H9 (cell line): ENCODE data around the gene ATF7IP2. TPM values are rescaled to one million over a fixed set of nuclear protein-coding genes. Genes with fewer than 3 reads are reported as not detected.

Experiments used
- DNase-seq: peaks from one replicate; pipeline ENCODE4 v3.0.0-alpha.2; 2017
- H2AFZ ChIP-seq: one replicate; pipeline ENCODE4 v1.6.1; 2013; ENCODE audit warnings: mild to moderate bottlenecking, low read length, control low read depth, moderate library complexity
- H2AK5ac ChIP-seq: 2 replicates; pipeline ENCODE4 v1.6.1; 2013; ENCODE audit warnings: low read length, control low read depth, mixed read lengths; ENCODE audit not compliant: insufficient read length
- H2BK120ac ChIP-seq: one replicate; pipeline ENCODE4 v1.6.1; 2013; ENCODE audit warnings: low read depth, mild to moderate bottlenecking, low read length, control low read depth, inconsistent platforms; ENCODE audit not compliant: poor library complexity, severe bottlenecking
- H2BK12ac ChIP-seq: 2 replicates; pipeline ENCODE4 v1.6.1; 2013; ENCODE audit warnings: low read length, control low read depth, mixed read lengths, low read depth; ENCODE audit not compliant: insufficient read length
- H2BK15ac ChIP-seq: 2 replicates; pipeline ENCODE4 v1.6.1; 2013; ENCODE audit warnings: low read depth, low read length, control low read depth
- H2BK20ac ChIP-seq: one replicate; pipeline ENCODE4 v1.6.1; 2013; ENCODE audit warnings: low read depth, mild to moderate bottlenecking, low read length, control low read depth, inconsistent platforms; ENCODE audit not compliant: poor library complexity, severe bottlenecking
- H2BK5ac ChIP-seq: 2 replicates; pipeline ENCODE4 v1.6.1; 2013; ENCODE audit warnings: low read length, control low read depth, mixed read lengths; ENCODE audit not compliant: insufficient read length
- H3K14ac ChIP-seq: 2 replicates; pipeline ENCODE4 v1.6.1; 2013; ENCODE audit warnings: low read length, control low read depth; ENCODE audit not compliant: insufficient read depth
- H3K18ac ChIP-seq: 2 replicates; pipeline ENCODE4 v1.6.1; 2013; ENCODE audit warnings: low read depth, mild to moderate bottlenecking, mixed read lengths, low read length, control low read depth; ENCODE audit not compliant: insufficient read length
- H3K23ac ChIP-seq: 2 replicates; pipeline ENCODE4 v1.6.1; 2013; ENCODE audit warnings: low read length, control low read depth, mixed read lengths, low read depth; ENCODE audit not compliant: insufficient read length
- H3K23me2 ChIP-seq: 2 replicates; pipeline ENCODE4 v1.6.1; 2013; ENCODE audit warnings: low read depth, mild to moderate bottlenecking, mixed read lengths, low read length, control low read depth; ENCODE audit not compliant: insufficient read length, poor library complexity, severe bottlenecking
- H3K27ac ChIP-seq: 2 replicates; pipeline ENCODE4 v1.5.1; 2013; ENCODE audit warnings: low read length, control low read depth, mixed read lengths, low read depth; ENCODE audit not compliant: insufficient read length
- H3K27me3 ChIP-seq: 2 replicates; pipeline ENCODE4 v1.6.1; 2013; ENCODE audit warnings: low read length, control low read depth, inconsistent platforms; ENCODE audit not compliant: insufficient read depth
- H3K4ac ChIP-seq: 2 replicates; pipeline ENCODE4 v1.6.1; 2013; ENCODE audit warnings: low read depth, mild to moderate bottlenecking, control low read depth, inconsistent platforms, low read length, moderate library complexity
- H3K4me1 ChIP-seq: 2 replicates; pipeline ENCODE4 v1.6.1; 2013; ENCODE audit warnings: low read length, control low read depth, inconsistent platforms; ENCODE audit not compliant: insufficient read depth
- H3K4me2 ChIP-seq: 2 replicates; pipeline ENCODE4 v1.6.1; 2013; ENCODE audit warnings: low read length, control low read depth, mixed read lengths; ENCODE audit not compliant: insufficient read length, insufficient read depth
- H3K56ac ChIP-seq: 2 replicates; pipeline ENCODE4 v1.6.1; 2013; ENCODE audit warnings: low read depth, mild to moderate bottlenecking, mixed read lengths, low read length, control low read depth; ENCODE audit not compliant: insufficient read length
- H3K79me1 ChIP-seq: 2 replicates; pipeline ENCODE4 v1.6.1; 2013; ENCODE audit warnings: low read depth, mild to moderate bottlenecking, moderate library complexity, low read length, control low read depth, inconsistent platforms; ENCODE audit not compliant: insufficient read depth, poor library complexity, severe bottlenecking
- H3K79me2 ChIP-seq: 2 replicates; pipeline ENCODE4 v1.6.1; 2013; ENCODE audit warnings: low read length, control low read depth, inconsistent platforms; ENCODE audit not compliant: insufficient read depth
- H3K9ac ChIP-seq: 2 replicates; pipeline ENCODE4 v1.6.1; 2013; ENCODE audit warnings: low read length, control low read depth, mixed read lengths; ENCODE audit not compliant: insufficient read length; ENCODE audit errors: extremely low read depth
- H3K9me3 ChIP-seq: one replicate; pipeline ENCODE4 v1.6.1; 2013; ENCODE audit warnings: low read depth, low read length, inconsistent platforms; ENCODE audit not compliant: control insufficient read depth
- H3T11ph ChIP-seq: one replicate; pipeline ENCODE4 v1.6.1; 2013; ENCODE audit warnings: mild to moderate bottlenecking, low read length, control low read depth, inconsistent platforms
- H4K20me1 ChIP-seq: one replicate; pipeline ENCODE4 v1.6.1; 2013; ENCODE audit not compliant: control insufficient read depth, insufficient read length, insufficient read depth
- H4K5ac ChIP-seq: 2 replicates; pipeline ENCODE4 v1.6.1; 2013; ENCODE audit warnings: low read depth, mild to moderate bottlenecking, mixed read lengths, low read length, control low read depth; ENCODE audit not compliant: insufficient read length
- H4K8ac ChIP-seq: replicated peaks from 2 replicates; pipeline ENCODE4 v1.6.1; 2013; ENCODE audit warnings: low read length, control low read depth, mixed read lengths, low read depth; ENCODE audit not compliant: insufficient read length
- H4K91ac ChIP-seq: 2 replicates; pipeline ENCODE4 v1.6.1; 2013; ENCODE audit warnings: low read depth, mild to moderate bottlenecking, moderate library complexity, mixed read lengths, low read length, control low read depth; ENCODE audit not compliant: insufficient read length
- H3K27ac Mint-ChIP-seq, 3 experiments: 2 replicates in 2 of 3; 3 replicates in 1 of 3; pipeline ENCODE4 v1.8.0; 2020 to 2021; ENCODE audit warnings: mixed read lengths in 3 of 3, mild to moderate bottlenecking in 1 of 3, moderate library complexity in 1 of 3
- H3K27me3 Mint-ChIP-seq: 2 replicates; pipeline ENCODE4 v1.8.0; 2021; ENCODE audit warnings: low read depth, mild to moderate bottlenecking, moderate library complexity, mixed read lengths
- H3K36me3 Mint-ChIP-seq, 3 experiments: 2 replicates in 2 of 3; 3 replicates in 1 of 3; pipeline ENCODE4 v1.8.0; 2020 to 2021; ENCODE audit warnings: low read depth in 3 of 3, mixed read lengths in 3 of 3; ENCODE audit not compliant: insufficient read depth in 1 of 3
- H3K4me1 Mint-ChIP-seq, 2 experiments: 2 replicates each; pipeline ENCODE4 v1.8.0; 2020; ENCODE audit warnings: mixed read lengths in 2 of 2
- H3K4me3 Mint-ChIP-seq, 2 experiments: 2 replicates in 1 of 2; 3 replicates in 1 of 2; pipeline ENCODE4 v1.8.0; 2020 to 2021; ENCODE audit warnings: mild to moderate bottlenecking in 2 of 2, mixed read lengths in 2 of 2, moderate library complexity in 1 of 2
- H3K9me3 Mint-ChIP-seq, 2 experiments: 2 replicates in 1 of 2; 3 replicates in 1 of 2; pipeline ENCODE4 v1.8.0; 2020; ENCODE audit warnings: mild to moderate bottlenecking in 2 of 2, mixed read lengths in 2 of 2, moderate library complexity in 1 of 2
- WGBS: extraction: QIAGEN DNeasy Blood & Tissue Kit; methylation state at CpG from one replicate; pipeline ENCODE4 v1.1.7; 2013; ENCODE audit warnings: missing lambda C conversion rate, low lambda C conversion rate, mixed read lengths; ENCODE audit not compliant: insufficient read length; ENCODE audit errors: extremely low coverage; 5-methylcytosine and 5-hydroxymethylcytosine counted together
- total RNA-seq: library from RNA; stranded (reverse); gene quantifications from 2 replicates; pipeline ENCODE4 v1.2.1, GENCODE V29; 2021
- TF ChIP-seq, protein P1 (sequence below): fragments of 200-600 bp; sonication (generic); conservative IDR thresholded peaks from 3 replicates; pipeline ENCODE4 v1.8.0; 2021; ENCODE audit warnings: antibody characterized with exemption, mild to moderate bottlenecking

Gene ATF7IP2
- total RNA-seq, 1 experiment from 2014 or later = 21.5 TPM

DNA sequence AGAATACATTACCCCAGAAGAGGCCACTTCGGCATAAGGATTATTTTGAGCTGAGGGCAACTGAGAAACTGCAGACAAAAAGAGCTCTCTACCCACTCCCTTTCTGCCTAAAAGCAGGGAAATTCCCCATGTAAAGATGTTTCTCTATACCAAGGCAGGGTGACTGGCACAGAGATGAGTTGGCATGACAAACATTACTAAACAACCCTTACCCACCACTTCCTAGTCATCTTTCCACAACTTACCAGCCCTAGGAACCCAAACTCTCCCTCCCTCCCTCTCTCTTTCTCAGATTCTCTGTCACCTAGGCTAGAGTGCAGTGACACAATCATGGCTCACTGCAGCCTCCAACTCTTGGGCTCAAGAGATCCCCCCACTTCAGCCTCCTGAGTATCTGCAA lies 126.0 kb downstream of the ATF7IP2 start:
- Mint-ChIP-seq H3K4me3 (no peak overlapping the region), H3K27me3 (no peaks in the 10 kb centered on the region), H3K36me3 (no peaks in the 10 kb centered on the region; a peak in 1 of 7 replicates), H3K4me1 (peaks cover 2 to 6% of the 10 kb centered on the region in 2 experiments; a peak in 1 of 4 replicates), H3K27ac (no peak overlapping the region), H3K9me3 (peaks cover 2 to 6% of the 10 kb centered on the region in 2 experiments; a peak in 2 of 5 replicates)
- Histone ChIP-seq H3K27ac (no peak overlapping the region), H3K56ac (no peak overlapping the region), H3K23ac (no peak overlapping the region), H3K4ac (no peak overlapping the region), H4K5ac (no peak overlapping the region), H2BK12ac (no peak overlapping the region), H2BK5ac (no peak overlapping the region), H3K27me3 (no peaks in the 10 kb centered on the region), H2BK120ac (no peak overlapping the region), H3K9ac (no peak overlapping the region), H3T11ph (no peak overlapping the region), H3K4me1 (no peaks in the 10 kb centered on the region), H4K91ac (no peak overlapping the region), H3K79me2 (no peaks in the 10 kb centered on the region), H4K8ac (no peak overlapping the region), H3K14ac (no peak overlapping the region), H3K9me3 (no peaks in the 10 kb centered on the region), H3K18ac (no peak overlapping the region), H3K79me1 (no peaks in the 10 kb centered on the region), H3K4me2 (no peak overlapping the region), H2AK5ac (no peak overlapping the region), H2BK20ac (no peak overlapping the region), H2BK15ac (no peak overlapping the region), H3K23me2 (no peaks in the 10 kb centered on the region), H2AFZ (no peak overlapping the region), H4K20me1 (no peaks in the 10 kb centered on the region)
- no peak for DNase-seq
- WGBS = no CpG with 5 or more reads among the region's 1 CpG
- TF ChIP-seq, protein P1, sequence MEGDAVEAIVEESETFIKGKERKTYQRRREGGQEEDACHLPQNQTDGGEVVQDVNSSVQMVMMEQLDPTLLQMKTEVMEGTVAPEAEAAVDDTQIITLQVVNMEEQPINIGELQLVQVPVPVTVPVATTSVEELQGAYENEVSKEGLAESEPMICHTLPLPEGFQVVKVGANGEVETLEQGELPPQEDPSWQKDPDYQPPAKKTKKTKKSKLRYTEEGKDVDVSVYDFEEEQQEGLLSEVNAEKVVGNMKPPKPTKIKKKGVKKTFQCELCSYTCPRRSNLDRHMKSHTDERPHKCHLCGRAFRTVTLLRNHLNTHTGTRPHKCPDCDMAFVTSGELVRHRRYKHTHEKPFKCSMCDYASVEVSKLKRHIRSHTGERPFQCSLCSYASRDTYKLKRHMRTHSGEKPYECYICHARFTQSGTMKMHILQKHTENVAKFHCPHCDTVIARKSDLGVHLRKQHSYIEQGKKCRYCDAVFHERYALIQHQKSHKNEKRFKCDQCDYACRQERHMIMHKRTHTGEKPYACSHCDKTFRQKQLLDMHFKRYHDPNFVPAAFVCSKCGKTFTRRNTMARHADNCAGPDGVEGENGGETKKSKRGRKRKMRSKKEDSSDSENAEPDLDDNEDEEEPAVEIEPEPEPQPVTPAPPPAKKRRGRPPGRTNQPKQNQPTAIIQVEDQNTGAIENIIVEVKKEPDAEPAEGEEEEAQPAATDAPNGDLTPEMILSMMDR = no peak
